ENCODE measurements around the gene LRMDA.

DNA sequence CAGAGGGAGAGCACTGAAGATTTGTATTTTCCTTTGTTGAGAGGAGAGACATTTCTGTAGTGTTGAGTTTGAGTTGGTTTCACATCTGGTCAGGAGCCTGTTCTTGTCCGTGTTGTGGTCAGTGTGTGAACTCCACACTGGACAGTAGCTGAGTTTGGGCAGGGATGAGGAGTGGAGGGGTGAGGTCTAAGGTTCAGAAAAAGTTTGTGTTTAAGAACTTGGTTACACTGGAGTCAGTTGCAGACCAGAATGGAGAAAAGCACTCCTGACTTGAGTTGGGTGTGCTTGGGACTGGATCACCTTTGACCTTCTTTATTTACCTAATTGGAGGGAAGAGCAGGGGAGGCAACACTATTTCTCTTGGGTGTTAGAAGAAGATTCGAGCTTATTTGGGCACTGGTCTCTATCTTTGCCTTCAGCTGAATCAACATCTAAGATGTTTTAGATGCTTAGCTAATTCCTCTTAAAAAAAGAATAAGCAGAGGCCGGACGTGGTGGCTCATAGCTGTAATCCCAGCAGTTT lies 8.9 kb downstream of the LRMDA start:
- TF ChIP-seq, protein P1, sequence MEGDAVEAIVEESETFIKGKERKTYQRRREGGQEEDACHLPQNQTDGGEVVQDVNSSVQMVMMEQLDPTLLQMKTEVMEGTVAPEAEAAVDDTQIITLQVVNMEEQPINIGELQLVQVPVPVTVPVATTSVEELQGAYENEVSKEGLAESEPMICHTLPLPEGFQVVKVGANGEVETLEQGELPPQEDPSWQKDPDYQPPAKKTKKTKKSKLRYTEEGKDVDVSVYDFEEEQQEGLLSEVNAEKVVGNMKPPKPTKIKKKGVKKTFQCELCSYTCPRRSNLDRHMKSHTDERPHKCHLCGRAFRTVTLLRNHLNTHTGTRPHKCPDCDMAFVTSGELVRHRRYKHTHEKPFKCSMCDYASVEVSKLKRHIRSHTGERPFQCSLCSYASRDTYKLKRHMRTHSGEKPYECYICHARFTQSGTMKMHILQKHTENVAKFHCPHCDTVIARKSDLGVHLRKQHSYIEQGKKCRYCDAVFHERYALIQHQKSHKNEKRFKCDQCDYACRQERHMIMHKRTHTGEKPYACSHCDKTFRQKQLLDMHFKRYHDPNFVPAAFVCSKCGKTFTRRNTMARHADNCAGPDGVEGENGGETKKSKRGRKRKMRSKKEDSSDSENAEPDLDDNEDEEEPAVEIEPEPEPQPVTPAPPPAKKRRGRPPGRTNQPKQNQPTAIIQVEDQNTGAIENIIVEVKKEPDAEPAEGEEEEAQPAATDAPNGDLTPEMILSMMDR (IDR thresholded peaks at IDR 0.05) = no peak
- TF ChIP-seq POLR2A (IDR thresholded peaks at IDR 0.05) = no peak
